ENCODE data around the gene ERC2. TPM values are rescaled to one million over a fixed set of nuclear protein-coding genes. Genes with fewer than 3 reads are reported as not detected.

The ERC2 gene
- total and polyA plus RNA-seq, 11 donors, result 0.16 to 3.8 (median 1.6) TPM

DNA sequence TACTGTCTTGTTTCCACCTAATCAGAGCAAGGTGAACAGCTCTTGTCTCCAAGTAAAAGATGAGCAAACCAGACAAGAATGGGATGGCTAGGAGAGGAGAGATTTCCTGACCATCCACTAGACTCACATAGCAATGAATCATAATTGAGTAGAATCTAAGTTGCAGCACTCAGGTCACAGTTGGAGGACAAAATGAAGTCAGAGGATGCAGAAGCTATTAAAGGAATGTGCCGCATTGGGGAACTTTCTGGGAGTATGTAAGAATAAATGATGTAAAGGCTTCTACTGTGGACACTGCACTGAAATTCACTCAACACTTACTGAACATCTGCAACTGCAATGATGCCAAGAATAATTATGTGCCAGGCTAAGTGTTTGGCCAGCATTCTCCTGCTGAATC is 763.7 kb downstream of the ERC2 start:
- Histone ChIP-seq H3K9me3 (no peaks in the 10 kb centered on the region), H3K27ac (no peak overlapping the region), H3K36me3 (no peaks in the 10 kb centered on the region), H3K4me3 (no peak overlapping the region), H3K4me1 (peaks cover 0 to 7% (median 0%) of the 10 kb centered on the region in 12 donors), H3K27me3 (no peaks in the 10 kb centered on the region)
- intact Hi-C loops (cut with DNase I), result no loop called here
- TF ChIP-seq, protein P1, sequence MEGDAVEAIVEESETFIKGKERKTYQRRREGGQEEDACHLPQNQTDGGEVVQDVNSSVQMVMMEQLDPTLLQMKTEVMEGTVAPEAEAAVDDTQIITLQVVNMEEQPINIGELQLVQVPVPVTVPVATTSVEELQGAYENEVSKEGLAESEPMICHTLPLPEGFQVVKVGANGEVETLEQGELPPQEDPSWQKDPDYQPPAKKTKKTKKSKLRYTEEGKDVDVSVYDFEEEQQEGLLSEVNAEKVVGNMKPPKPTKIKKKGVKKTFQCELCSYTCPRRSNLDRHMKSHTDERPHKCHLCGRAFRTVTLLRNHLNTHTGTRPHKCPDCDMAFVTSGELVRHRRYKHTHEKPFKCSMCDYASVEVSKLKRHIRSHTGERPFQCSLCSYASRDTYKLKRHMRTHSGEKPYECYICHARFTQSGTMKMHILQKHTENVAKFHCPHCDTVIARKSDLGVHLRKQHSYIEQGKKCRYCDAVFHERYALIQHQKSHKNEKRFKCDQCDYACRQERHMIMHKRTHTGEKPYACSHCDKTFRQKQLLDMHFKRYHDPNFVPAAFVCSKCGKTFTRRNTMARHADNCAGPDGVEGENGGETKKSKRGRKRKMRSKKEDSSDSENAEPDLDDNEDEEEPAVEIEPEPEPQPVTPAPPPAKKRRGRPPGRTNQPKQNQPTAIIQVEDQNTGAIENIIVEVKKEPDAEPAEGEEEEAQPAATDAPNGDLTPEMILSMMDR (IDR thresholded peaks at IDR 0.05), result no peak
- no peak for TF ChIP-seq POLR2A (IDR thresholded peaks at IDR 0.05)
- DNase-seq, result no peak
- WGBS, 4 donors, result 0 to 4% (median 0%) methylated on average over 1 of the region's 1 CpG
- no peak for ATAC-seq

DNA sequence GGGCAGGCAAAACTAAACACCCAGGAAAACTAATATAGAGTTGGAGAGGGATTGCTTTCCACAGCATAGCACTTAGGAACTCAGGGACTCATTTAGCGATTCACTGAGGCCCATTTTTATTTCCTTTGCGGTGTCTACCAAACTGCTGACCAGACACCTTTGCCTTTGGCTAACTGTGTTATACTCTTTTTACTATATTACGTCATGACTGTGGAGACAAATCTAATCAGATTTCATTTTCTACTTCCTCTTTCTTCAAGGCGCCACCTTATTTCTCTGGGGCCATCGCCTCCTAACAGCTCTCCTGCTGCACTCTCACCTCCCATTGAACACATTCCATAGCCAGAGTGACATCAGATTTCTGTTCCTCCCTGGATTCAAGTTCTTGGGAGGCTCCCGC is 765.4 kb downstream of the ERC2 start:
- DNase-seq (no peak), ATAC-seq (no peak)
- no peaks in the 10 kb centered on the region for H3K36me3 ChIP-seq
- H3K4me1 ChIP-seq, result no peaks in the 10 kb centered on the region
- no peak for TF ChIP-seq POLR2A (IDR thresholded peaks at IDR 0.05)
- TF ChIP-seq, protein P1 (IDR thresholded peaks at IDR 0.05), result no peak
- H3K27ac ChIP-seq, result no peak overlapping the region
- H3K9me3 ChIP-seq, result no peaks in the 10 kb centered on the region
- 92 to 94% (median 93%) methylated on average over 6 of the region's 6 CpGs for WGBS, 4 donors
- H3K4me3 ChIP-seq, result no peak overlapping the region
- H3K27me3 ChIP-seq, result peaks cover 0 to 7% (median 0%) of the 10 kb centered on the region in 9 donors
- intact Hi-C loops (cut with DNase I), result no loop called here

- Histone ChIP-seq H3K4me1 (no peaks in the 10 kb centered on the region), H3K4me3 (no peak overlapping the region), H3K36me3 (no peaks in the 10 kb centered on the region), H3K9me3 (no peaks in the 10 kb centered on the region), H3K27me3 (peaks cover 0 to 7% (median 0%) of the 10 kb centered on the region in 9 donors), H3K27ac (no peak overlapping the region)
- intact Hi-C loops (cut with DNase I), result no loop called here
- DNase-seq, result no peak
- WGBS, 4 donors, result 53 to 58% (median 57%) methylated on average over 3 of the region's 3 CpGs
- TF ChIP-seq, protein P1 (IDR thresholded peaks at IDR 0.05), result no peak
- no peak for TF ChIP-seq POLR2A (IDR thresholded peaks at IDR 0.05)
- no peak for ATAC-seq
Measured at GRCh38 chr3:55701997-55702396, 766.3 kb downstream of the ERC2 start.

DNA sequence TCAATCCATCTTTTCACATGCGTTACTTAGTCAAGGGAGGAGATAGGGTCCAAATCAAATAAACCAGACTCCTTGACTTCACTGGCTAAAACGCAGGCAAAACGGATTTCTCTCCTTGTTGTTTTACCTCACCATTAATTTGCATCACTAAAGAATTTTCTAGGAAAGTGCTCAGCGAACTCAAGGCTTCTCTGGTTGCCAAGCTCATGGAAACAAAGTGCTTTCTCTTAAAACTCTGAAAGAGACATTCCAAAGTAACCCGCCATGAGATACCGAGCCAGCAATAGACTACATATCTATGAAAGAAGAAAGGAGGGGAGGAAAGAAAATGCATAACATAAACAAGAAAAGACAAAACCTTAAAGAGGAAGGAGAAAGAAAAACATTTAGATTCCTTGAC is 769.4 kb downstream of the ERC2 start:
- Histone ChIP-seq H3K36me3 (no peaks in the 10 kb centered on the region), H3K9me3 (no peaks in the 10 kb centered on the region), H3K27me3 (peaks cover 0 to 7% (median 0%) of the 10 kb centered on the region in 9 donors), H3K4me1 (no peaks in the 10 kb centered on the region), H3K4me3 (no peak overlapping the region), H3K27ac (no peak overlapping the region)
- TF ChIP-seq POLR2A (IDR thresholded peaks at IDR 0.05), result no peak
- TF ChIP-seq, protein P1 (IDR thresholded peaks at IDR 0.05), result no peak
- no peak for DNase-seq
- WGBS, 4 donors, result 60 to 74% (median 72%) methylated on average over 6 of the region's 6 CpGs
- no peak for ATAC-seq
- intact Hi-C loops (cut with DNase I), result no loop called here

Measured in heart left ventricle (tissue), 16 donors.